Activated naive CD4-positive, alpha-beta T cell treated with anti-CD3 and anti-CD28 coated beads, Interleukin-2, amount 50 U/mL, for 16 hours (primary cell): Measurements from ENCODE around the gene NUDT13.
"Not testable (repeated sequence)": the region's sequence is repeated elsewhere in the genome, so short reads cannot be mapped to it uniquely, and the experiment has no call there.

ENCODE experiments used
- DNase-seq: peaks from one replicate; pipeline ENCODE4 v3.0.0-alpha.2; 2020

The NUDT13 gene

GRCh38 chr10:73106301-73106700 is 4.0 kb upstream of the NUDT13 start:
- DNase-seq, result no peak

- DNase-seq, result not testable (repeated sequence)
These were observed 1.0 kb upstream of the NUDT13 start for GRCh38 chr10:73109248-73109652.

- DNase-seq, result not testable (repeated sequence)
These were observed 1.8 kb downstream of the NUDT13 start for GRCh38 chr10:73112032-73112431.

- DNase-seq, result no peak
These were observed 3.3 kb downstream of the NUDT13 start for GRCh38 chr10:73113551-73113950.

- DNase-seq, result no peak
These were observed 5.8 kb downstream of the NUDT13 start for GRCh38 chr10:73116017-73116416.

GRCh38 chr10:73117976-73118743 is 7.9 kb downstream of the NUDT13 start:
- DNase-seq, result no peak

- no peak for DNase-seq
These were observed 9.2 kb downstream of the NUDT13 start for GRCh38 chr10:73119457-73119856.

- no peak for DNase-seq
These were observed 9.7 kb downstream of the NUDT13 start for GRCh38 chr10:73119952-73120351.

- no peak for DNase-seq
These were observed 16.1 kb downstream of the NUDT13 start for GRCh38 chr10:73126343-73126742.

GRCh38 chr10:73131301-73131700 is 21.0 kb downstream of the NUDT13 start:
- no peak for DNase-seq

GRCh38 chr10:73131913-73132686 is 21.8 kb downstream of the NUDT13 start:
- no peak for DNase-seq

GRCh38 chr10:73134727-73135126 is 24.5 kb downstream of the NUDT13 start:
- DNase-seq, result no peak

GRCh38 chr10:73136627-73137026 is 26.4 kb downstream of the NUDT13 start:
- no peak for DNase-seq

- DNase-seq, result no peak
These were observed 29.0 kb downstream of the NUDT13 start for GRCh38 chr10:73139251-73139650.

GRCh38 chr10:73141603-73142002 is 31.3 kb downstream of the NUDT13 start:
- DNase-seq, result no peak

GRCh38 chr10:73150633-73151413 is 40.6 kb downstream of the NUDT13 start:
- not testable (repeated sequence) for DNase-seq

GRCh38 chr10:73152009-73152408 is 41.8 kb downstream of the NUDT13 start:
- DNase-seq, result no peak

- DNase-seq, result no peak
These were observed 45.8 kb downstream of the NUDT13 start for GRCh38 chr10:73156054-73156453.

- peak; percentile 49 for DNase-seq
These were observed 48.9 kb downstream of the NUDT13 start for GRCh38 chr10:73159038-73159648.

GRCh38 chr10:73161079-73161478 is 50.8 kb downstream of the NUDT13 start:
- no peak for DNase-seq

- no peak for DNase-seq
These were observed 51.4 kb downstream of the NUDT13 start for GRCh38 chr10:73161662-73162061.

- DNase-seq, result no peak
These were observed 52.8 kb downstream of the NUDT13 start for GRCh38 chr10:73163096-73163495.

- DNase-seq, result no peak
These were observed 56.7 kb downstream of the NUDT13 start for GRCh38 chr10:73166972-73167371.
